Right lobe of liver (tissue), 6 donors: ENCODE results near the gene MFSD6. TPM values are rescaled to one million over a fixed set of nuclear protein-coding genes. Genes with fewer than 3 reads are reported as not detected.
"Not testable (repeated sequence)": the region's sequence is repeated elsewhere in the genome, so short reads cannot be mapped to it uniquely, and the experiment has no call there.

Source experiments
- ATAC-seq, 4 donors: fragments of 200-7000 bp; cut with Tn5 transposase; one replicate each; pipeline ENCODE4 v1.9.1; 2020; ENCODE audit warnings: mild to moderate bottlenecking in 4 of 4, moderate library complexity in 4 of 4
- DNase-seq, 3 donors: peaks; one replicate each; pipeline ENCODE4 v3.0.0-alpha.2; 2020
- H3K27ac ChIP-seq, 3 donors: fragments of 200-600 bp; one replicate each; pipeline ENCODE4 v1.8.0; 2022
- H3K27me3 ChIP-seq, 2 donors: fragments of 200-600 bp; one replicate each; pipeline ENCODE4 v1.8.0; 2022
- H3K36me3 ChIP-seq, 4 donors: fragments of 200-600 bp; sonication (generic) in 1 of 4; one replicate each; pipeline versions ENCODE4 v1.5.1 to v1.8.0; 2017 to 2022; ENCODE audit warnings: control low read depth in 1 of 4
- H3K4me1 ChIP-seq, 4 donors: fragments of 200-600 bp; sonication (generic) in 1 of 4; one replicate each; pipeline versions ENCODE4 v1.5.1 to v1.8.0; 2017 to 2022; ENCODE audit warnings: control low read depth in 1 of 4
- H3K4me3 ChIP-seq, 3 donors: fragments of 200-600 bp; one replicate each; pipeline ENCODE4 v1.8.0; 2022
- H3K9me3 ChIP-seq, 4 donors: fragments of 200-600 bp; sonication (generic) in 1 of 4; one replicate each; pipeline versions ENCODE4 v1.5.1 to v1.8.0; 2017 to 2022; ENCODE audit warnings: control low read depth in 1 of 4
- CTCF ChIP-seq, 4 donors: fragments of 200-600 bp in 3 of 4; fragments of 450-650 bp in 1 of 4; IDR thresholded peaks; one replicate each; pipeline versions ENCODE4 v1.5.1 to v1.8.0; 2016 to 2022; ENCODE audit warnings: antibody characterized with exemption in 4 of 4, mild to moderate bottlenecking in 2 of 4
- POLR2A ChIP-seq: fragments of 450-650 bp; IDR thresholded peaks from one replicate; pipeline ENCODE4 v1.6.1; 2017; ENCODE audit warnings: antibody characterized with exemption, mild to moderate bottlenecking
- WGBS: methylation state at CpG from one replicate; pipeline ENCODE4 v1.1.6; 2018; ENCODE audit warnings: low coverage, low lambda C conversion rate; ENCODE audit not compliant: insufficient coverage; ENCODE audit errors: missing lambda C conversion rate; 5-methylcytosine and 5-hydroxymethylcytosine counted together
- intact Hi-C, 2 donors: fragments of 100-400 bp; cut with DNase I; formaldehyde crosslinking; loops; one replicate each; pipeline versions ENCODE4 v1.11.2 to v1.14.1; 2022
- total RNA-seq, 6 experiments: library from RNA; depleted of rRNA in 2 of 6; stranded (reverse); fragments of >200 nt in 2 of 6; fragmentation: NEBNext Ultra II Directional in 3 of 6; extraction: Animal tissue kit (Norgen Biotek cat#: 25700) in 3 of 6; gene quantifications; one replicate each; pipeline versions ENCODE4 v1.1.0 to v1.2.4, GENCODE V29; 2016 to 2023
- donor health status: DM: no; HTN: yes; CAD: no.
- donor health status: DM: no; HTN: no; CAD: no.
- donor health status: DM: no; HTN: no; CAD: no.
- donor health status: DM: no; HTN: yes; CAD: no.
- donor health status: DM: no; HTN: yes; CAD: no.

The MFSD6 gene
- total RNA-seq, 6 experiments from 2014 or later = 1.5 to 14.8 (median 4.1) TPM

GRCh38 chr2:190504912-190505311 lies 96.8 kb downstream of the MFSD6 start:
- Histone ChIP-seq H3K4me3 (no peak overlapping the region), H3K27me3 (no peaks in the 10 kb centered on the region), H3K9me3 (no peaks in the 10 kb centered on the region), H3K4me1 (peaks cover 0 to 4% (median 1%) of the 10 kb centered on the region in 4 donors), H3K36me3 (no peaks in the 10 kb centered on the region), H3K27ac (no peak overlapping the region)
- ATAC-seq = no peak
- intact Hi-C loops = loop anchor here in 1 of 2 donors (10.0 kb wide), 1 partner anchor 120 kb away; no protein-coding TSS in a partner anchor
- 94% methylated on average over 3 of the region's 3 CpGs for WGBS
- no peak for DNase-seq
- TF ChIP-seq POLR2A (no peak), CTCF (IDR thresholded peaks at IDR 0.05) (no peak)

- TF ChIP-seq POLR2A (no peak), CTCF (IDR thresholded peaks at IDR 0.05) (no peak)
- 80% methylated on average over 1 of the region's 1 CpG for WGBS
- ATAC-seq (no peak), DNase-seq (no peak)
- intact Hi-C loops = loop anchor here in 1 of 2 donors (10.0 kb wide), 1 partner anchor 121 kb away; no protein-coding TSS in a partner anchor
- no peak overlapping the region for H3K27ac ChIP-seq
- no peaks in the 10 kb centered on the region for H3K36me3 ChIP-seq
- H3K4me3 ChIP-seq = no peak overlapping the region
- no peaks in the 10 kb centered on the region for H3K4me1 ChIP-seq
- H3K9me3 ChIP-seq = no peaks in the 10 kb centered on the region
- H3K27me3 ChIP-seq = no peaks in the 10 kb centered on the region
These were observed 97.5 kb downstream of the MFSD6 start for GRCh38 chr2:190505696-190506095.

DNA sequence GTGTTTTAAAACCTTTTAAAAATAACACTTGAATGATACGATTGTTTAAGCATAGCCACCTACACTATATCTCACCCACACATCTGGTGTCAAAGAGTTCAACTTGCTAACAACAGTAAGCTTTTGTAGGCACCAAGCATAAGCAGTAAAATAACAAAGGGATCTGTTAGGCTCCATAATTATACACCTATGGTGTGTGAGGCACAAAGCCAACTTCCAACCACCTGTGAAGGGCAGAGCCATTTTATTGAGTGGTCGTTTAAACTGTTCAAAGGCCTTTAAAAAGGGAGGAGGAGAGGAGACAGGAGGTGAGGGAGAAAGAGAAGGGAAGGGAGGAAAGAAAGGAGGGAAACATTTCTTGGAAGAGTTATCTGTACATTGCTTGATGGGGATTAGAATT lies 98.5 kb downstream of the MFSD6 start:
- Histone ChIP-seq H3K27ac (no peak overlapping the region), H3K4me3 (no peak overlapping the region), H3K27me3 (no peaks in the 10 kb centered on the region), H3K4me1 (no peaks in the 10 kb centered on the region), H3K9me3 (no peaks in the 10 kb centered on the region), H3K36me3 (no peaks in the 10 kb centered on the region)
- 61% methylated on average over 2 of the region's 2 CpGs for WGBS
- DNase-seq (no peak), ATAC-seq (no peak)
- intact Hi-C loops = loop anchor here in 1 of 2 donors (10.0 kb wide), 1 partner anchor 122 kb away; no protein-coding TSS in a partner anchor
- no peak for TF ChIP-seq POLR2A
- TF ChIP-seq CTCF (IDR thresholded peaks at IDR 0.05) = no peak

DNA sequence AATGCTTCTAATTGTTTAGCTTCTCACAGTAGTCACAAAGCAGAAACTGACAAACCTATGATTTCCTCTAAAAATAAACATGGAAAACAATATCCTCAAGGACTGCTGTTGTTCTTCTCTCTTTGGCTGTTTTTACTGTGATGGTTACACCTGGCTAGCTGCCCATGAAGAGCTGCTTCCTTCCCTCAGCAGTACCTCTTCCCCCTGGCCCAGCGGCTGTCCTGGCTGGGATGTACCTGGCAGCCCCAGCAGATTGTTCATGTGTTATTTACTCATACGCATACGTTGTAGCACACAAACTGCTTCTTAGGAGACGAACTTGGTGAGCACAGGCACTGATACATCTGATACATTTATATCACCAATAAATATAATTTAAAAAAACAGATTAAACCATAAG lies 99.0 kb downstream of the MFSD6 start:
- H3K4me1 ChIP-seq = no peaks in the 10 kb centered on the region
- H3K27ac ChIP-seq = no peak overlapping the region
- WGBS = 79% methylated on average over 4 of the region's 4 CpGs
- intact Hi-C loops = loop anchor here in 1 of 2 donors (10.0 kb wide), 1 partner anchor 122 kb away; no protein-coding TSS in a partner anchor
- H3K36me3 ChIP-seq = no peaks in the 10 kb centered on the region
- DNase-seq = no peak
- no peak for ATAC-seq
- no peaks in the 10 kb centered on the region for H3K9me3 ChIP-seq
- no peak overlapping the region for H3K4me3 ChIP-seq
- TF ChIP-seq CTCF (IDR thresholded peaks at IDR 0.05) (no peak), POLR2A (no peak)
- no peaks in the 10 kb centered on the region for H3K27me3 ChIP-seq

GRCh38 chr2:190509895-190510294 lies 101.7 kb downstream of the MFSD6 start:
- H3K27me3 ChIP-seq, H3K36me3 ChIP-seq, H3K4me1 ChIP-seq, ATAC-seq, H3K4me3 ChIP-seq, H3K27ac ChIP-seq, H3K9me3 ChIP-seq, DNase-seq: not testable (repeated sequence)
- intact Hi-C loops = loop anchor here in 1 of 2 donors (10.0 kb wide), 1 partner anchor 125 kb away; no protein-coding TSS in a partner anchor
- 83% methylated on average over 3 of the region's 5 CpGs for WGBS
